Measurements from ENCODE around the gene RBMS1. TPM values are rescaled to one million over a fixed set of nuclear protein-coding genes. Genes with fewer than 3 reads are reported as not detected.
A peak's percentile ranks its signal among the peaks of the same experiment; 100 is the strongest.

Gene RBMS1
- total and polyA plus RNA-seq, 4 donors = 49.5 to 215 (median 76.3) TPM

DNA sequence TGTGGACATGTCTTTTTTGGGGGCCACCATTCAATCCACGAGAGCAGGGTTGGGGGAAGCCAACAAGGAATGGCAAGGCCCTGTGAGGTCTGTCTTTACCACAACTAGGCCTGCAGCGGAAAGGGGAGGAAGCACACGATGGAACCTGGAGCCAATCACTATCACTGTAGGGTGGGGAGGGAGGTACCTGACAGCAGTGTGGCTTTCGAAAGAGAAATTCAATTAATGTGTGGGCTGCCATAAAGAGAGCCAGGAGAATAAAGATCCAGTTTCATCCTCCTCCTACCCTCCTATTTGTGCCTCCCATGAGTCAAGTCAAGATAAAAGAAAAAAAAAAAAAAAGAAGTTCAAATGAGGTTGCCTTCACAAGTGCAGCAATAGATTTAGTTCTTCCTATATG is 18.9 kb upstream of the RBMS1 start:
- TF ChIP-seq, protein P1, sequence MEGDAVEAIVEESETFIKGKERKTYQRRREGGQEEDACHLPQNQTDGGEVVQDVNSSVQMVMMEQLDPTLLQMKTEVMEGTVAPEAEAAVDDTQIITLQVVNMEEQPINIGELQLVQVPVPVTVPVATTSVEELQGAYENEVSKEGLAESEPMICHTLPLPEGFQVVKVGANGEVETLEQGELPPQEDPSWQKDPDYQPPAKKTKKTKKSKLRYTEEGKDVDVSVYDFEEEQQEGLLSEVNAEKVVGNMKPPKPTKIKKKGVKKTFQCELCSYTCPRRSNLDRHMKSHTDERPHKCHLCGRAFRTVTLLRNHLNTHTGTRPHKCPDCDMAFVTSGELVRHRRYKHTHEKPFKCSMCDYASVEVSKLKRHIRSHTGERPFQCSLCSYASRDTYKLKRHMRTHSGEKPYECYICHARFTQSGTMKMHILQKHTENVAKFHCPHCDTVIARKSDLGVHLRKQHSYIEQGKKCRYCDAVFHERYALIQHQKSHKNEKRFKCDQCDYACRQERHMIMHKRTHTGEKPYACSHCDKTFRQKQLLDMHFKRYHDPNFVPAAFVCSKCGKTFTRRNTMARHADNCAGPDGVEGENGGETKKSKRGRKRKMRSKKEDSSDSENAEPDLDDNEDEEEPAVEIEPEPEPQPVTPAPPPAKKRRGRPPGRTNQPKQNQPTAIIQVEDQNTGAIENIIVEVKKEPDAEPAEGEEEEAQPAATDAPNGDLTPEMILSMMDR (IDR thresholded peaks at IDR 0.05; ENCODE audit: control extremely low read depth, extremely low read depth) = no peak
- H3K27me3 ChIP-seq (ENCODE audit: control insufficient read depth in 3 of 3, insufficient read depth in 3 of 3, low read length in 2 of 3) = no peaks in the 10 kb centered on the region

GRCh38 chr2:160510617-160511016 is 17.0 kb upstream of the RBMS1 start:
- H3K27ac ChIP-seq (ENCODE audit: low read depth in 1 of 2, low read length in 1 of 2) = no peak overlapping the region
- peaks cover 0 to 4% (median 0%) of the 10 kb centered on the region in 5 donors for H3K4me1 ChIP-seq (ENCODE audit: control insufficient read depth in 5 of 5, insufficient read depth in 5 of 5, low read length in 5 of 5)
- peak in 1 of 3 donors; percentile 33 for DNase-seq
- H3K4me3 ChIP-seq = no peak overlapping the region
- ATAC-seq (ENCODE audit: insufficient read depth, low FRiP score) = peak; percentile 47
- no peaks in the 10 kb centered on the region for H3K9me3 ChIP-seq (ENCODE audit: control insufficient read depth in 4 of 4, insufficient read depth in 3 of 4, low read length in 3 of 4)
- H3K36me3 ChIP-seq (ENCODE audit: control insufficient read depth in 4 of 4, insufficient read depth in 4 of 4, low read length in 4 of 4) = no peaks in the 10 kb centered on the region
- no peak overlapping the region for H3K9ac ChIP-seq (ENCODE audit: insufficient read depth in 1 of 2, low read length in 2 of 2)
- TF ChIP-seq, protein P1 (IDR thresholded peaks at IDR 0.05; ENCODE audit: control extremely low read depth, extremely low read depth) = no peak
- H3K27me3 ChIP-seq (ENCODE audit: control insufficient read depth in 3 of 3, insufficient read depth in 3 of 3, low read length in 2 of 3) = no peaks in the 10 kb centered on the region
- 10 to 32% methylated on average over 2 of the region's 2 CpGs for WGBS, 2 donors

More for the DNA sequence above, 18.9 kb upstream of the RBMS1 start:
- H3K9me3 ChIP-seq (ENCODE audit: control insufficient read depth in 4 of 4, insufficient read depth in 3 of 4, low read length in 3 of 4) = no peaks in the 10 kb centered on the region
- DNase-seq (no peak), ATAC-seq (ENCODE audit: insufficient read depth, low FRiP score) (no peak)
- 85 to 92% methylated on average over 4 of the region's 4 CpGs for WGBS, 2 donors
- H3K9ac ChIP-seq (ENCODE audit: insufficient read depth in 1 of 2, low read length in 2 of 2) = no peak overlapping the region
- peaks cover 0 to 4% (median 0%) of the 10 kb centered on the region in 5 donors for H3K4me1 ChIP-seq (ENCODE audit: control insufficient read depth in 5 of 5, insufficient read depth in 5 of 5, low read length in 5 of 5)
- H3K27ac ChIP-seq (ENCODE audit: low read depth in 1 of 2, low read length in 1 of 2) = peak overlapping the region in 1 of 2 donors; percentile 68
- no peak overlapping the region for H3K4me3 ChIP-seq
- H3K36me3 ChIP-seq (ENCODE audit: control insufficient read depth in 4 of 4, insufficient read depth in 4 of 4, low read length in 4 of 4) = no peaks in the 10 kb centered on the region

- H3K36me3 ChIP-seq (ENCODE audit: control insufficient read depth in 4 of 4, insufficient read depth in 4 of 4, low read length in 4 of 4) = no peaks in the 10 kb centered on the region
- no peaks in the 10 kb centered on the region for H3K9me3 ChIP-seq (ENCODE audit: control insufficient read depth in 4 of 4, insufficient read depth in 3 of 4, low read length in 3 of 4)
- ATAC-seq (ENCODE audit: insufficient read depth, low FRiP score) = no peak
- 37 to 73% methylated on average over 2 of the region's 2 CpGs for WGBS, 2 donors
- no peak overlapping the region for H3K4me3 ChIP-seq
- TF ChIP-seq, protein P1 (IDR thresholded peaks at IDR 0.05; ENCODE audit: control extremely low read depth, extremely low read depth) = no peak
- no peaks in the 10 kb centered on the region for H3K27me3 ChIP-seq (ENCODE audit: control insufficient read depth in 3 of 3, insufficient read depth in 3 of 3, low read length in 2 of 3)
- no peak for DNase-seq
- H3K9ac ChIP-seq (ENCODE audit: insufficient read depth in 1 of 2, low read length in 2 of 2) = no peak overlapping the region
- peaks cover 0 to 8% (median 0%) of the 10 kb centered on the region in 5 donors for H3K4me1 ChIP-seq (ENCODE audit: control insufficient read depth in 5 of 5, insufficient read depth in 5 of 5, low read length in 5 of 5)
- H3K27ac ChIP-seq (ENCODE audit: low read depth in 1 of 2, low read length in 1 of 2) = no peak overlapping the region
Observed at GRCh38 chr2:160509016-160509415, 15.4 kb upstream of the RBMS1 start.

GRCh38 chr2:160507464-160507863 is 13.9 kb upstream of the RBMS1 start:
- Histone ChIP-seq H3K4me1 (ENCODE audit: control insufficient read depth in 5 of 5, insufficient read depth in 5 of 5, low read length in 5 of 5) (peaks cover 0 to 8% (median 0%) of the 10 kb centered on the region in 5 donors), H3K9me3 (ENCODE audit: control insufficient read depth in 4 of 4, insufficient read depth in 3 of 4, low read length in 3 of 4) (no peaks in the 10 kb centered on the region), H3K27me3 (ENCODE audit: control insufficient read depth in 3 of 3, insufficient read depth in 3 of 3, low read length in 2 of 3) (no peaks in the 10 kb centered on the region), H3K9ac (ENCODE audit: insufficient read depth in 1 of 2, low read length in 2 of 2) (no peak overlapping the region), H3K36me3 (ENCODE audit: control insufficient read depth in 4 of 4, insufficient read depth in 4 of 4, low read length in 4 of 4) (no peaks in the 10 kb centered on the region), H3K27ac (ENCODE audit: low read depth in 1 of 2, low read length in 1 of 2) (no peak overlapping the region), H3K4me3 (no peak overlapping the region)
- TF ChIP-seq, protein P1 (IDR thresholded peaks at IDR 0.05; ENCODE audit: control extremely low read depth, extremely low read depth) = no peak
- DNase-seq (no peak), ATAC-seq (ENCODE audit: insufficient read depth, low FRiP score) (no peak)
- WGBS, 2 donors = 17 to 61% methylated on average over 2 of the region's 2 CpGs

Measured in lung (tissue), 12 donors.